Left forelimb (tissue), 1 donor: ENCODE measurements around the gene MYOD1.

ENCODE experiments used
- DNase-seq: peaks from one replicate; pipeline ENCODE4 v3.0.0-alpha.2; 2018; ENCODE audit warnings: low spot score

The MYOD1 gene

DNA sequence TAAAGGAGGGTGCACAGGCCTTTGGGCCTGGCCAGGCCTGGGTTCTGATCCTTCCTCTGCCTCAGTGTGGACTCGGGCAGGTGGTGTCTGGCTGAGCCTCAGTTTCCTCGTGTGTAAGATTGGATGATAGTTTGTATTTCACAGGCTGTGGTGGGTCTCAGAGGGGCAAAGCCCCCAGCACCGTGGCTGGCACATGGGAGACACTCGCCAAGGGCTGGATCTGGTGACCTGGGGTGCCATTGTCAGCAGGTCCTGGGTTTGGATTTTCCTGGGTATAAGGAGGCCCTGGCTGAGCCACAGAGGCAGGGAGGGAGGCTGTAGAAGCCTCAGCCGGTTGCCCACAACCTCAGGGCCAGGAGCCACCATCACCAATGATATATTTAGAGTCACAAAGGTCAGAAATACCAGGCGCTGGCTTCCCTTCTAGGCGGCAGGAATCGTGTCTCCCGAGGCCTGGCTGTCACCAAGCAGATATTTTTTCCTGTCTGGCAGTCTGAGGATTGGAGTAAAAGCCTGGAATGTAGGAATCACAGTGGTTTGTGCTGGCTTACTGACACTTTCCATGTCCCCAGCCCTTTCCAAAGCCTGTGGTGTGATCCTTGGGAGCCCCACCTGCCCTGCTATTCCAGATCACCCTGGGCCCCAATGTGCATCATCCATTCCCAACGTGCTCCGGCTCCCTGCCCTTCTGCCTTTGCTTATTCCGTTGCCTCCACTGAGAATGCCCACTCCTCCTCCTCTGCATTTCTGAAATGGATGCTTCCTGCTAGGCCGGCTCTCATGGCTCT lies 30.8 kb downstream of the MYOD1 start:
- no peak for DNase-seq

DNA sequence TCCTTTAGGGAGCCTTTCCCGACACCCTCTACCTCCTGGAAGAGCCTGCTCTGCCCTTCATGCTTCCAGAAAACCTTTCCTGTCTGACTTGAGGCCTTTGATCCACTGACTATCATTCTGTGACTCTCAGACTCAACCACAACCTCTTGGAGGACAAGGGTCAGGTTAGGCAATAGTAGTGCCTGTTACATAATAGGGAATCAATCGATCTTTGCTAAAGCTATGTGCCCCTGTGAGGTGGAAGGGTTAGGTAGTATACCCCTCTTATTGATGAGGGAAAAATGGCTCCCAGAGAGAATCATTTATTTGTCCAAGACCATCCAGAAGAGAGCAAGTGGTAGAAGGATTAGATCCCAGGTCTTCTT lies 31.4 kb downstream of the MYOD1 start:
- no peak for DNase-seq

DNA sequence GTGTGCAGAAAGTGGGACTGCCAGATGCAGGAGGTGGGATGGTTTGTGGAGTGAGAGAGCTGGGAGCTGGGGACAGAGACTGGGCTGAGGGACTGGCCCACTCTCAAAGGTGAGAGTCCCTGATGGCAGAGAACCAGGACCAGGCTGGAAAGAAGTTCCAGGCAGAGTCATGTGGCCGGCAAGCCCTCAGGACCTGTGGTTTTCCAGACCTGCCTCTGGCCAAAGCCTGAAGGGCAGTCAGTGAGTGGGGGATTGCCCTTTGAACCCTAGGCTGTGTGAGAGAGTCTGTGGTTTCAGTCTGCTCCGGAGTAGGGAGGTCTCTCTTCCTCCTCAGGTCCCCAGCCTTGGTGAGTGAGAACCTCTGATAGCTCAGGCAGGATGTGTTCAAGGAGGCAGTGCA lies 32.2 kb downstream of the MYOD1 start:
- DNase-seq, result no peak

DNA sequence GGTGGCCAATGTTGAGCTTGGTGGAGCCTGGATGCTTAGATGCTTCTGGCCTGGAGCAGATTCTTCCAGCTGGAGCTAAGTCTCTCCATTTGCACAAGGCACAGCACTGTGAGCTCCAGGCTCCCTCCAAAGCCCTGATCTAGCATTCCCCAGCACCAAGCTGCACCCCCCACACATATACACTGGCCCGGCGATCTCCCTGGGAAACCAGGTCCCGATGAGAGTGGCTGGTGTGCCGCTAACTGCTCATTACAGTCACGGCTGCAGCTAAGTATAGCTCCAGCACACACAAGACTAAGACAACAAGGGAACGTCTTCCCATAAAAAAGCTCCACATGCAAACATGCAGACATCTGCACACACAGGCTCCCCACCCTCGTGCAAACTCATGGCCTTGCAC lies 32.8 kb downstream of the MYOD1 start:
- no peak for DNase-seq

DNA sequence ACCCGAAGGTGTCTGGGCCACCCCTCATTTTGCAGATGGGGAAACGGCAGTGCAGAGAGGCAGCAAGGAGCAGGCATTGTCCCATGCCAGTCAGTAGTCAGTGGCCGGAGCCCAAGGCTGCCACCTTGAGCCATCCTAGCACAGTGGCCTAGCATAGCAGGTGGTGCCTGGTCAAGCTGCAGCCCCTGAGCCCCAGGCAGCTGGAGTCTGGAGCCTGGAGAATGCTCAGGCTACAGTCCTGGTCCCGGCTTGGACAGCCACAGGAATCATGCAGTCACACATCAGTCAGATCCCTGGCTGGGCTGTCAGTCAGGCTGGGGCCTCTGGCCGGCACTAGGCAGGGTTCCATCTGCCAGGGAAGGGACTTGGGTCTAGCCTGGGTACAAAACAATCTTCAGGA lies 33.8 kb downstream of the MYOD1 start:
- DNase-seq, result no peak

DNA sequence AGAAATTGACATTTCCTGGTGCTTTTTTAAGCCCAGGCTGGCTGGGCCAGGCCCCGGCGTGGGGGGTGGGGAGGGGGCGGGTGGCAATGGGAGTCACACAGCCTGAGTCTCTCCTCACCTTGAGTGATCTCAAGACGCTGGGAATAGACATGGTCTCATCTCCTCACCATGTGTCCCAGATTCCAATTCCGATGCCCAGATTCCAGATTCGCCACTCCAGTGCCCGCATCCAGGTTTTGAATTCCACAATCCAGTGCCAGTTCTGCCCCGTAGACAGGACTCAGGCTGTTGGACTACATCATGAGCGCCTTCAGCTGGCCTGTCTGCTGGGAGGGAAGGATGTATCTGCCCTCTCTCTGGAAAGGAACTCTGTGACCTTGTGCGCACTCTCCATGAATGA lies 34.3 kb downstream of the MYOD1 start:
- no peak for DNase-seq

DNA sequence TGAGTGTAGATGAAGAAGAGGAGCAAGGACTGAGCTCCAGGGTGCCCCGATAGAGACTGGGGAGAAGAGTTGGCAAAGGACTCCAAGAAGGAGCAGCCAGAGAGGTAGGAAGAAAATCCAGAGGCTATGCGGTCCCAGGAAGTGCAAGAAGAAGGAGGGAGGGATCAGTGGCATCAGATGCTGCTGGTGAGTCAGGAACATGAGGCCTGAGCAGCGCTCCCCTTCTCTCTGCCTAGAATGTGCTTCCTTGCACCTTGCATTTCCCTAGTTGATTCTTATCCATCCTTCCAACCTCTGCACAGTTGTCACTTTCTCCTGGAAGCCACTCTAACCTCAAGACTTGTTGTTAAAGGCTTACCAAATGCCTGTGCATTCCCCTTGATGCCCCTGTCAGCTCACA lies 36.5 kb downstream of the MYOD1 start:
- no peak for DNase-seq

DNA sequence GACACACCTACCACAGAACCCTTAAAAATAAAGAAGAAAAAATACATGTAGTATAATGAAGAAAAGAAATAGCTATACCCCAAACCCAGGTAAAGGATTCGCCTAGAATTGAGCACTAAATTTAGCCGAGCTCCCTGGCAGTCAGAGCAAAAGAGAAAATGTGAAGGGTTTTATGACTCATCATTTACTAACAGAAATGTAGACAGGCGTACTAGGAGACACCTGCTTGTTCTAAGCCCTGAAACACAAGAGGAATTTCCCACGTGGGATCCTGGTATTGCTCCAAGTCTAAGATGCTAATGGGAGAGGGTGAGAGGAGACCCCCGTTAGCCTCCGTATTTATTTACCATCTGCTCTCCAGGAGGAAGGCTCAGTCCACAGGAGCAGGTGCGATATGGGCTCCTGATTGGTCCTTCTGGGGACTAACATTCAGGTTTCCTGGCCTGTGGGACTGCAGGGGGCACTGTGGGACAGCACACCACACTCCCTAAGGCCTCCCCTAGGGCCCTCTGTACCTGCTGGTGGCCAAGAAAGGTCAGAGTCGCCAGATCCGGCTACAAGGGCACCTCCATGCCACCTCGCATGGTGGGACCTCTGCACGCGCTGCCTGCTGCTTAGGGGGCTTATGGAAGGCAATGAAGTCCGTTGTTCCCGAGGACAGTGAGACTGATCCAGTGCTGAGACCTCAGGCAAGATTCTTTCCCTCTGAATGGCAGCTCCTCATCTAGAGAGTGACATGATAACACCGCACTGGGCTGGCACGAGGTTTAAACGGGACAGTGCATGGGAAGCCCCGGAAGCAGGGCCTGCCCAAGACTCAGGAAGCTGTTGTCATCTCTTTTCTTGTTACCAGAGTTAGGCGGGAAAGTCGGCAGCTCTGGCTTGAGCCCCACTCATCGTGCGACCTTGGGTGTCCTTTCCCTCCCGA lies 41.0 kb downstream of the MYOD1 start:
- no peak for DNase-seq

DNA sequence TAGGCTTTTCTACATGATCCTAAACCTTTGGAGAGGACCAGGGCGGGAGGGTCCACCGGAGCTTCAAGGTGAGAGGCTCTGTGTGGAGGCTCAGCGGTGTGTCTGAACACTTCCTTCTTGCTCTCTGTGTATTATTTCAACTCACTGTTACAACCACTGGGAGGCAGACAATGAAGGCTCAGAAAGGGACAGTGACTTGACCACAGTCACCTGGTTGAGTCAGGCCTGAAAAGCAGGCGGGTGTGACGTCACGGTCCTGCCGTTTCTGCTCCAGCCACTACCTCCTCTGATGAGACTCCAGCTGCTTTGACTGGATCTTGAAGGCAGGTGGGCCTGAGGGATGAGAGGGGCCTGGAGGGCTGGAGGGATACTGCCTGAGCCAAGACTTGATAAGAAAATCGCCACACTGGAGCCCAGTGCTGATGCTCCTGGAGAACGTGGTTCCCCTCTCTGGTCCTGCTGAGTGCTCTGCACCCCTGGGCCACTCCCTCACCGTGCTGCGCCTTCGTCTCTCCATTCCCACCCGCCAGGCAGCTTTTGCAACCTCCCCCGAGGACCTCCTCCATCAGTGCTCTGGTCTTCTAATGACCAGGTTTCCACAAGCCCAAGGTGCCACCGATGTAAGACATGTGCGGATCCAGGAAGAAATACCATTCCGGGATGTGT lies 43.1 kb downstream of the MYOD1 start:
- no peak for DNase-seq

DNA sequence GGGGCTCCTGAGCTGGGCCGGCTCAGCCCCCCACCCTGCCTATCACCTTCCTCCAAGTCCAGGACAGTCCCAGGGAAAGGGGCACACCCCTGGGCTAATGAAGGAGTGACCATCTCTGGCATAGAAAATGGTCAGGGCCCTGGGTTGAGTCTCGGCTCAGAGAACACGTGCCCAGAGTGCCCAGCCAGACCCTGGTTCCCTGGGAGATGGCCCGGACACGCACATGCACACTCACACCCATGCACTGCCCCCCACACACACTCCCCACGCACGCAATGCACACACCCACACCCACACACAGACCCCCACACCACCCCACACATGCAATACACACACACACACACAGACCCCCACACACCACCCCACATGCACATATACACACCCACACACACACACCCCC lies 43.9 kb downstream of the MYOD1 start:
- no peak for DNase-seq

DNA sequence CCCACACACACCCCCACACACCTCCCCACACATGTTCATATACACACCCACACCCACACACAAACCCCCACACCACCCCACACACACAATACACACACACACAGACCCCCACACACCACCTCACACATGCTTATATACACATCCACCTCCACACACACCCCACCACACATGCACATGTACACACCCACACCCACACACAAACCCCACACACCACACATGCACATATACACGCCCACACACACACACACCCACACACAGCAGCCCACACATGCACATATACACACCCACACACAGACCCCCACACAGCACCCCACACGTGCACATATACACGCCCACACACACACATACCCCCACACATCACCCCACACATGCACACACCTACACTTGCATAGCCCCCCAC lies 44.3 kb downstream of the MYOD1 start:
- DNase-seq, result no peak

DNA sequence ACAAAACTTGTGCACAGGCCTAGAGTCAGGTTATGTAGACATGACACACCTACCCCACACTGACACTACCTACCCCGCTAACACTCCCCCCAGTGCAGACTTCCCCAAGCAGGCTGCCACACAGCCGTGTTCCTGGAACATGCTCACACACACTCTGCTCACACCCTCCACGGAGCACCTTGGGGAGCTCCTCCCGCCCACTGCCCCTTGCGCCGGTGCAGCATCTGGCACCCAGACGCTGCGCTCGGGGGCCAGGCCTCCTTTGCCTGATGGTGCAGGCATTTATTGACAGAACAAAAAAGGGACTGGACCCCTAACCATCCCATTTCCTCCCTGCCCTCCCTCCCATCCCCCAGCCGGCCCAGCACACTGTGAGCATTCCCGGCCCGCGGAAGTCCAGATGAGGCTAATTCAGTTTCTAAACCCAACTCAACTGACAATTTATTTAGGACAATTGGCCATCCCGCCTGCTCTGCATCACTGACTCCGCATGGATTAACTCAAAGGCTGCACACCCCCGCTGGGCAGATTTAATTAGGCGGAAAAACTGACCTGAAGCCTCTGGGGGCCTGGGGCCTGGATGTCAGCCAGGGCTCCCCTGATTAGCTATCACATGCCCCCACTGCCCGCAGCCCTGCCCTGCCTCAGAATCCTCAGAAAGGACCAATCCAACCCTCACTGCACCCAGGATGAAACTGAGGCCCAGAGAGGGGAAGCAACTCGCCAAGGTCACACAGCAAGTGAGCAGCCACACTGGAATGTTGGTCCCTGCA lies 45.3 kb downstream of the MYOD1 start:
- no peak for DNase-seq

DNA sequence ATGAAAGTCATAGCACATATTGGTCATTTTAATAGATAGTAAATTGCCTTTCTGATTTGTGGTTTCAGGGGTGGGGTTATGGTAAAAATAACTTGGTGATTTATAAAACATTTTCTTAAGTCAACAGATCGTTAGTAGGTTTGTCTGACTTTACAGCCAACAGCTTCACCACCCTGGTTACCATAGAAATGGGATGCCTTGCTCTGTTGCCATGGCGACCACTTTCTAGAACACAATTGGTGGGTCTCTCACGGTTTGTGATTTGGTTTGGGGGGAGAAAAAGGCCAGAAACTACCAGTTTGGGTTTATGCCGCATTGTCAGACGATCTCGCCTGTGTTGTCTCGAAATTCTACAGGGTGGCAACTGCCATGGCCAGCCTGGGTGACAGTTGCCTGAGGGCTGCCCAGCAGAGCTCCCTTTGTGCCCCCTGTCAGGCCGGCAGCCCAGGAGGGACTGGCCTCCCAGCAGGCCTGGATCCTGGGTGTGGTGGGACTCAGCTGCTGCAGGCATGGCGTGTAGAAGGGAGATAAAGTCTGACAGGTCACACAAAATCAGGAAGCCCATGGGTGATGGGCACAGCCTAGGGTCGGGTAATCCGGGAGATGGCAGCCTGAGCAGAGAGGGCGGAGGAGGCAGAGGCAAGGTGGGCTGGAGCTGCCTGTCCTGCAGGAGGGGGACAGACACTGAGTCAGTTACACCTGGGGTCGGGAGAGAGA lies 46.1 kb downstream of the MYOD1 start:
- DNase-seq, result no peak

DNA sequence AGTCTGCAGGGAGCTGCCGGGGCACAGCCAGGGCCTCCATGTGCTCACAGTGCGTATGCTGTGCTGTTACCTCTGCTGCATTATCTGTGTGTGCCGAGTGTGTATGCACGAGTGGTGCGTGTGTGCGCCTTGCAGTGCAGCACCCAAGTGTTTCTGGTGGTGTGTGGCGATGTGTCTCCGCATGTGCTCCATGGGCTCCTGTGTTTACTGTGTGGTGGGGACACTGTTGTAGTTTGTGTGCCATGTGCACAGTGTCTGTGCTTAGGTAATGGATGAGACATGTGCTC lies 46.6 kb downstream of the MYOD1 start:
- DNase-seq, result no peak

DNA sequence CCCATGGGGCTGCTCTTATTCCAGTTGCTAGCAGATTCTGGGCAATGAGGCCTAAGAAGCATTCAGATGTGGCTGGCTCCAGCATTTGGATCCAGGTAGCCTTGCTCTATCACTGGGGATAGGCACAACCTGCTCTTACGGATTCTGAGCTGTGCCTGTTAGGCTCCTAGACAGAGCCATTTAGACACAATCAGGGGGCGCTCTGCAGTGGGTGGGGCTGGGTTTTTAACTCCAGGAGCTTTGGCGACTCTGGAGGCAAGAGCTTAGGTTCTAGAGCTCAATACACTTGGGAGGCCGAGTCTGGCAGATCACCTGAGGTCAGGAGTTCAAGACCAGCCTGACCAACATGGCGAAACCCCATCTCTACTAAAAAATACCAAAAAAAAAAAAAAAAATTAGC lies 47.2 kb downstream of the MYOD1 start:
- DNase-seq, result no peak

DNA sequence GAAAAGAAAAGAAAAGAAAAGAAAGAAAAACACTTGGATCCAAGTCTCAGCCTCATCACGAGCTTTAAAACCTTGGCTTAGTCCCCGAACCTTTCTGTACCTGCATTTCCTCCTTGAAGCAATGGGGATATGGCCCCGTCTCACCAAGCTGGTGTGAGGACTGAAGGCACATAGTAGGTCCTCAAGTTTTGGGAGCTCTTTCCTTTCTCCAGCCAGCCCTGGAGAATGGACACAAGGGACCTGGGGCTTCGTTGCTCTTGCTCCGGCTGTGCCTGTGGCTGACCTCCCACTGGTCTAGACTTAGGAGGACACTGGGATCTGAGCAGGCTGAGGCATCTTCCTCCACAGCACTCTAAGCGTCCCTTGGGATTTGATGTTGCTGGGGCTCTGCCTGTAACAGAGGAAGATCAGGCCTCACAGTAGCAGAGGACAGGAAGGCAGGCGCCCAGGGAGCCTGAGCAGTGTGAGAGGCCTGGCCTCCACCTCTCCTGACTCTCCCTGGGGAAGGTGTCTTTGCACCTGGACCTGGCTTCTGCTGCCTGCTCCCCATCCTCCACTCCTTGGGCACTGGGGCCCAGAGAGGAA lies 48.0 kb downstream of the MYOD1 start:
- no peak for DNase-seq

DNA sequence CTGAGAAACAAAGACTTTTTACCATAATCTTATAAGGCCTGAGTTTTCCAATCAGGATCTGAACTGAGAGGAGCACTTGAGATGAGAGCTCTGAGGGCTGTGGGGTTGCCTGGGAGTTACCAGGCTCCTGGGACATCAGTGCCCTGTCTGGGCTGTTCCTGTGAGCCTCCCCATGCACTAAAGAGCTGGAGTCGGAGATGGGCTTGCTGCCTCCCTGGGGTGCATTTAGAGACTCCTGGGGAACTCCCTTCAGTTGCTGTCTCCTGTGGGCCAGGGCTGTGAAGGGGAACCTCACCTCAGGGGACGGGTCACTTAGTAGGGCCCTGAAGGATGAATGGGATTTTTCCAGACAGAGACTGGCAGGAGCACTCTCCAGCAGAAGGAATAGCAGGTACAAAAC lies 48.5 kb downstream of the MYOD1 start:
- DNase-seq, result no peak

DNA sequence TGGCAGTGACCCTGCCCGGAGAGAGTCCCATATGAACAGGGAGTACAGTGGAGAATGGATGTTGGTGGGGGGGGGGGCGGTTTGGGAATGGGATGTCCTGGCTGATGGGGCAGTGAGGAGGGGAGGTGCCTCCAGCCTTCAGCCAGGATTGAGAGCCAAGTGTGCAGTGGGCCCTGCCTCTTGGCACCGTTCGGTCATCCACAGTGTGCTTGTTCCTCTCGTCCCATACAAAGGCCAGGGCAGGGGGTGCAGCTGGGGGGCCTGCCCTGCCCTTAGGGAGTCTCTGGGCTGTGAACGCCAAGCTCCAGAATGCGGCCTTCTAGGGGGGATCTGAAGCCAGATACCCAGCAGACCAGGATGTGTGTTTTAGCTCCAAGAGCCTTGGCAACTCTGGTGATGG lies 49.2 kb downstream of the MYOD1 start:
- no peak for DNase-seq

DNA sequence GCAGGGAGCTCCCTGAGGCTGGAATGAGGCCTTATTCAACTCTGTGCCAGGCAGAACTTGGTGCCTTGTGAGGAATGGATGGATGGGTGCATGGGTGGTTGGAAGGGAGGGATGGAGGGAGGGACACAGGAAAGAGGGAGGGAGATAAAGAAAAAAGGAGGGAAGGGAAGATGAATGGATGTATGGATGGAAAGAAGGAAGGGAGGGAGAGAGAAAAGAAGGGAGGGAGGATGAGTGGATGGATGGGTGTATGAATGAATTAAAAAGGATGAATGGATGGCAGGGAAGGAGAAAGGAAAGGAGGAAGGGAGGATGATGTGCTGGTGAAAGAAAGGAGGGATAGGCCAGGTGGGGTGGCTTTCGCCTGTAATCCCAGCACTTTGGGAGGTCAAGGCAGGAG lies 49.8 kb downstream of the MYOD1 start:
- DNase-seq, result no peak

DNA sequence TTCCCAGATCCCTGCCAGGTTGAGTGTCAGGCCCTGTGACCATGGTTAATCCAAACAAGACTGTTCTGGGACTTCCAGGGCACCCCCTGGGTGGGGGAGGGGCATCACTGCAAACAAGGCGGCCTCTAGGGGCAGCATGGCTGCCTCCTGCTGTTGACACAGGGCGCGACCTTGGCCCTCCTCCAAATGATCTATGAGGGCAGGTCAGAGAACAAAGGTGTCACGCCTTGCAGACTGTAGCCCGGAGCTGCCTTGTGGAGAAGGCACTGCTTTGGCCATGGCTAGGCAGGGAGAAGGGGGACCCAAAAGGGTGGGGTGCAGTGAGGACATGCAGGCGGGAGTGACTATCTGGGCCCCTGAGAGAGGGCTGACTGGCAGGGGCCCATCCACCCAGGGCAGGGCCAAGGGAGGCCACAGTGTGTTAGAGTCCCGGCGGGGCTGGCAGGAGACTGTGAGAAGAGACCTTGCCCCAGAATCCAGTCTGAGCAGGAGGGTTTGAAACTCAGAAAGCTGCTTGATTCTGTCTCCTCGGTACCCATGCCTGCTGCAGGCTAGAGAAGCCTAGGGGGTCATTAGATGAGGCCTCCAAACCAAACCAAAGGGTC lies 50.8 kb downstream of the MYOD1 start:
- no peak for DNase-seq

DNA sequence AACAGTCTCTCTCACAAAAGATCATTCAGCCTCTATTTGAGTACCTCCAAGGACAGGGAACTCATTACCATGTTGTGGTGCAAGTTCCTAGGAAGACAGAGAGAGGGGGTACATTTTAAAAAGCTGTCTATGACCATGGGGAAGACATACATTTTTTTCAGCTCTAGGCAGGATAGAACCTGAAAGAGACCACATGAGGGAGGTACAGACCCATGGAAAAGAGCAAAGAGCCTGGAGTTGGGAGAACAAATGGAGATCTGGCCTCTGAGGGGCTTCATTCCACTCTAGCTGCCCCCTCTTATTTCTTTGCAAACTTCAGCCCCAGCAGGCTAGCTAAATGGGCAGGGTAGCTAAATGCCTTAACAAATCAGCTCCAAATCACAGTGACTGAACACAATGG lies 51.5 kb downstream of the MYOD1 start:
- no peak for DNase-seq
